Neural progenitor cell (in vitro differentiated cells): ENCODE results near the gene LPO. TPM values are rescaled to one million over a fixed set of nuclear protein-coding genes. Genes with fewer than 3 reads are reported as not detected.

Experiments
- DNase-seq: peaks from one replicate; pipeline ENCODE4 v3.0.0-alpha.2; 2016; ENCODE audit warnings: low spot score
- H2AFZ ChIP-seq: fragments of 200-600 bp; sonication (generic); replicated peaks from 2 replicates; pipeline ENCODE4 v1.6.1; 2016; ENCODE audit warnings: antibody characterized with exemption
- H3F3A ChIP-seq: fragments of 200-600 bp; sonication (generic); 2 replicates; pipeline ENCODE4 v1.6.1; 2016; ENCODE audit warnings: antibody characterized with exemption, low read depth
- H3K27ac ChIP-seq: fragments of 200-600 bp; sonication (generic); 2 replicates; pipeline ENCODE4 v1.5.1; 2016; ENCODE audit warnings: mild to moderate bottlenecking
- H3K27me3 ChIP-seq: fragments of 200-600 bp; sonication (generic); 2 replicates; pipeline ENCODE4 v1.6.1; 2016; ENCODE audit warnings: mild to moderate bottlenecking, moderate library complexity
- H3K36me3 ChIP-seq: fragments of 200-600 bp; sonication (generic); 2 replicates; pipeline ENCODE4 v1.5.1; 2016
- H3K4me1 ChIP-seq: fragments of 200-600 bp; sonication (generic); 2 replicates; pipeline ENCODE4 v1.6.1; 2016; ENCODE audit warnings: mixed run types
- H3K4me2 ChIP-seq: fragments of 200-600 bp; sonication (generic); 2 replicates; pipeline ENCODE4 v1.6.1; 2016
- H3K4me3 ChIP-seq: fragments of 200-600 bp; sonication (generic); 2 replicates; pipeline ENCODE4 v1.5.1; 2016
- H3K79me2 ChIP-seq: fragments of 200-600 bp; sonication (generic); 2 replicates; pipeline ENCODE4 v1.6.1; 2016; ENCODE audit warnings: low read depth
- H3K9ac ChIP-seq: fragments of 200-600 bp; sonication (generic); 2 replicates; pipeline ENCODE4 v1.6.1; 2016
- H3K9me3 ChIP-seq: fragments of 200-600 bp; sonication (generic); 2 replicates; pipeline ENCODE4 v1.5.1; 2016; ENCODE audit warnings: low read depth
- H4K20me1 ChIP-seq: fragments of 200-600 bp; sonication (generic); 2 replicates; pipeline ENCODE4 v1.6.1; 2016; ENCODE audit warnings: low read depth
- H3K27ac Mint-ChIP-seq: 3 replicates; pipeline ENCODE4 v1.8.0; 2021; ENCODE audit warnings: mixed read lengths
- H3K27me3 Mint-ChIP-seq: 2 replicates; pipeline ENCODE4 v1.8.0; 2022; ENCODE audit warnings: low read depth, mild to moderate bottlenecking, inconsistent platforms, moderate library complexity, mixed read lengths; ENCODE audit not compliant: insufficient read depth
- H3K36me3 Mint-ChIP-seq: 3 replicates; pipeline ENCODE4 v1.8.0; 2021; ENCODE audit warnings: mixed read lengths
- H3K4me1 Mint-ChIP-seq: 3 replicates; pipeline ENCODE4 v1.8.0; 2021; ENCODE audit warnings: mixed read lengths
- H3K4me3 Mint-ChIP-seq: 3 replicates; pipeline ENCODE4 v1.8.0; 2021; ENCODE audit warnings: mild to moderate bottlenecking, moderate library complexity, mixed read lengths
- H3K9me3 Mint-ChIP-seq: 3 replicates; pipeline ENCODE4 v1.8.0; 2020; ENCODE audit warnings: mixed read lengths
- EZH2 ChIP-seq: fragments of 200-600 bp; sonication (generic); IDR thresholded peaks from 2 replicates; pipeline ENCODE4 v1.6.1; 2017; ENCODE audit warnings: antibody characterized with exemption, mild to moderate bottlenecking, moderate library complexity
- EZH2phosphoT487 ChIP-seq: fragments of 200-600 bp; sonication (generic); IDR thresholded peaks from 2 replicates; pipeline ENCODE4 v1.6.1; 2017; ENCODE audit warnings: antibody characterized with exemption
- total RNA-seq: library from RNA; depleted of rRNA; stranded (reverse); fragments of >200 nt; gene quantifications from 2 replicates; pipeline ENCODE4 v1.2.3, GENCODE V29; 2015; ENCODE audit warnings: low replicate concordance
- TF ChIP-seq, protein P1 (sequence below): fragments of 200-600 bp; sonication (generic); IDR thresholded peaks from 2 replicates; pipeline ENCODE4 v1.5.1; 2017; ENCODE audit warnings: antibody characterized with exemption, mild to moderate bottlenecking

The LPO gene
- total RNA-seq, 1 donor from 2014 or later: not detected

DNA sequence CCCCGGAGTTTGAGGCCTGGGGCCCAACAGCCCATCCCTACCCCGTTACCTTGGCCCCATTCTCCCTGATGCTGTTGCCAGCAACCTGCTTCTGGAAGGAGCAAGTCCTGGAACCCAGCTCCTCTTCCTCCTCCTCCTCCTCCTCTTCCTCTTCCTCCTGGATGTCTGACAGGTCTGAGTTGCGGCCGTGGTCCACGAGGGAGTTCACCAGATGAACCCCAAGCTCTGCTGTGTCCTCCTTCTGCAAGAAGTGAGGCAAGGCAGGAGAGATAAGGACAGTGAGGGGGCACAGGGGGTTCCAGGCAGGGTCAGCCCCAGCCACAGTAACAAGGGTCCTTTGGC lies 71.5 kb downstream of the LPO start:
- peak overlapping the region; percentile 68 for H3K27ac Mint-ChIP-seq
- H3K36me3 ChIP-seq: no peaks in the 10 kb centered on the region
- H2AFZ ChIP-seq: no peak overlapping the region
- no peak for DNase-seq
- no peak overlapping the region for H3K4me3 Mint-ChIP-seq
- H3K4me1 Mint-ChIP-seq: peaks cover 35% of the 10 kb centered on the region
- no peaks in the 10 kb centered on the region for H3K9me3 Mint-ChIP-seq
- H3K9me3 ChIP-seq: no peaks in the 10 kb centered on the region
- no peak overlapping the region for H3K27ac ChIP-seq
- H3K4me1 ChIP-seq: no peaks in the 10 kb centered on the region
- H3K79me2 ChIP-seq: no peaks in the 10 kb centered on the region
- H3K9ac ChIP-seq: no peak overlapping the region
- peaks cover 2% of the 10 kb centered on the region for H3K36me3 Mint-ChIP-seq
- H3K4me2 ChIP-seq: no peak overlapping the region
- TF ChIP-seq, protein P1, sequence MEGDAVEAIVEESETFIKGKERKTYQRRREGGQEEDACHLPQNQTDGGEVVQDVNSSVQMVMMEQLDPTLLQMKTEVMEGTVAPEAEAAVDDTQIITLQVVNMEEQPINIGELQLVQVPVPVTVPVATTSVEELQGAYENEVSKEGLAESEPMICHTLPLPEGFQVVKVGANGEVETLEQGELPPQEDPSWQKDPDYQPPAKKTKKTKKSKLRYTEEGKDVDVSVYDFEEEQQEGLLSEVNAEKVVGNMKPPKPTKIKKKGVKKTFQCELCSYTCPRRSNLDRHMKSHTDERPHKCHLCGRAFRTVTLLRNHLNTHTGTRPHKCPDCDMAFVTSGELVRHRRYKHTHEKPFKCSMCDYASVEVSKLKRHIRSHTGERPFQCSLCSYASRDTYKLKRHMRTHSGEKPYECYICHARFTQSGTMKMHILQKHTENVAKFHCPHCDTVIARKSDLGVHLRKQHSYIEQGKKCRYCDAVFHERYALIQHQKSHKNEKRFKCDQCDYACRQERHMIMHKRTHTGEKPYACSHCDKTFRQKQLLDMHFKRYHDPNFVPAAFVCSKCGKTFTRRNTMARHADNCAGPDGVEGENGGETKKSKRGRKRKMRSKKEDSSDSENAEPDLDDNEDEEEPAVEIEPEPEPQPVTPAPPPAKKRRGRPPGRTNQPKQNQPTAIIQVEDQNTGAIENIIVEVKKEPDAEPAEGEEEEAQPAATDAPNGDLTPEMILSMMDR: no peak
- TF ChIP-seq EZH2 (no peak), EZH2phosphoT487 (no peak)
- no peaks in the 10 kb centered on the region for H4K20me1 ChIP-seq
- no peaks in the 10 kb centered on the region for H3F3A ChIP-seq
- peaks cover 19% of the 10 kb centered on the region for H3K27me3 Mint-ChIP-seq
- no peaks in the 10 kb centered on the region for H3K27me3 ChIP-seq
- no peak overlapping the region for H3K4me3 ChIP-seq

DNA sequence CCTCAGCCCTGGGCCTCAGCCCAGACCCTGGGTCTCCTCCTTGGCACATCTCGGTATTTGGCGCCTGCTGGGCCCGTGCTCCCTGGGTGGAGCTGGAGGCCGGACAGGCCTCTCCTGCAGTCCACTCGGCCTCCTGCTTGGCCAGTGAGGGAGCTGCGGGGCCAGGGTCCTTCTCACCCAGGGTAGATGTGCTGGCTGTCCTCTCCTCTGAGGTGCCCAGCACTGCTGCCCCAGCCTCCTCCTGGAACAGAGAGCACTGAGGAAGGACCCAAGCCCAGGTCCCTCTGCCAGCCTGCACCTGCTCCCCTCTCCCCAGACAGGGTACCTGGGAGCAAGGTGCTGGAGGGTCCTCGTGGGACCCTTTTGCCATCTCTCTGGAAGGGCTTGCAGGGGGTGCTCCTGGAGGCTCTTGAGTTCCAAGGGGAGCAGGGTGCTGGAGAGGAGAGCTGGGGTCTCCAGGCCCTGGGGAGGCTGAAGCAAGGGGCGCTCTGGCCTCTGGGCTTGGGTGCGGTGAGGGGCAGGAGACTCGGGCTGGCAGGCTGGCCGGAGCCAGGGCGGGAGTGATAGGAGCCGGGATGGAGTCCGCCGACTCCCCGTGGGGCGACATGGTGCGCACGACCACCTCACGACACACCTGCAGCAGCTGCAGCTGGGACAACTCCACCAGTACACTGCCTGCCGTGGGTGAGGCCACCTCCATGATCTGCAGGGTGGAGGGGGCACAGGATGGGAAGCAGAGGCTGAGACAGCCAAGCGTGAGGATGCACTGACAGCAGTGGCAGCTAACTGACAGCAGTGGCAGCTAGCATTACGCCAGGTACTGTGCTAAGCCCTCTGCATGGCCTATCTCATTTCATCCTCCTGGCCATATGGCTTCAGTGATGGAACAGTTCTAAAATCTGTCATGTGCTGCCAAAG lies 72.4 kb downstream of the LPO start:
- Mint-ChIP-seq H3K4me3 (no peak overlapping the region), H3K9me3 (no peaks in the 10 kb centered on the region), H3K36me3 (peaks cover 5% of the 10 kb centered on the region), H3K27me3 (peaks cover 26% of the 10 kb centered on the region), H3K4me1 (peaks cover 42% of the 10 kb centered on the region), H3K27ac (no peak overlapping the region)
- Histone ChIP-seq H3K4me3 (no peak overlapping the region), H3K4me2 (no peak overlapping the region), H3K9me3 (no peaks in the 10 kb centered on the region), H3K36me3 (no peaks in the 10 kb centered on the region), H4K20me1 (no peaks in the 10 kb centered on the region), H3K27me3 (no peaks in the 10 kb centered on the region), H3K4me1 (no peaks in the 10 kb centered on the region), H3F3A (no peaks in the 10 kb centered on the region), H3K27ac (no peak overlapping the region), H2AFZ (no peak overlapping the region), H3K79me2 (no peaks in the 10 kb centered on the region), H3K9ac (no peak overlapping the region)
- TF ChIP-seq EZH2 (no peak), EZH2phosphoT487 (no peak)
- TF ChIP-seq, protein P1: no peak
- DNase-seq: no peak

DNA sequence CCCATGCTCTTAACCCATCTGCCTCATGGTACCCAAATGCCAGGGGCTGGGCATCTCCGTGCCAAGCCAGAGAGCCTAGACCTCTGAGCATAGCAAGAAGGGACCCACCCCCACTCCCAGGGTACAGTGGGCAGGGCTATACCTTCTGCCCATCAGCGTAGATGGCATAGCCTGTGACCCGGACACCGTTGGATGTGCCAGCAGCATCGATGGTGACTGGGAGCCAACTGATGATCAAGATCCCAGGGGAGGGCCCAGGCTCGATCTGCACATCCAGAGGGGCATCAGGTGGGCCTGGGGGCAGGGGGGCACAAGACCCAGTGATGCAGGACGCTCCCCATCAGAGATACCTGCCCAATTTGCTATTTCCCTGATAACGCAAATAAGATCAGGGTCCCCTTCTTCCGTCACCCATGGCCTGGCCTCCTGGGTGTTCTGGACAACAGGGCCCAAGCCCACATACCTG lies 73.1 kb downstream of the LPO start:
- Mint-ChIP-seq H3K4me3 (no peak overlapping the region), H3K27me3 (peaks cover 26% of the 10 kb centered on the region), H3K4me1 (peaks cover 42% of the 10 kb centered on the region), H3K36me3 (peaks cover 5% of the 10 kb centered on the region), H3K9me3 (no peaks in the 10 kb centered on the region), H3K27ac (no peak overlapping the region)
- no peaks in the 10 kb centered on the region for H4K20me1 ChIP-seq
- H3K4me2 ChIP-seq: no peak overlapping the region
- H3K79me2 ChIP-seq: no peaks in the 10 kb centered on the region
- H3F3A ChIP-seq: no peaks in the 10 kb centered on the region
- no peak overlapping the region for H2AFZ ChIP-seq
- DNase-seq: no peak
- H3K9ac ChIP-seq: no peak overlapping the region
- H3K36me3 ChIP-seq: no peaks in the 10 kb centered on the region
- no peaks in the 10 kb centered on the region for H3K27me3 ChIP-seq
- TF ChIP-seq EZH2phosphoT487 (no peak), EZH2 (no peak)
- TF ChIP-seq, protein P1: no peak
- H3K27ac ChIP-seq: no peak overlapping the region
- H3K9me3 ChIP-seq: no peaks in the 10 kb centered on the region
- H3K4me3 ChIP-seq: no peak overlapping the region
- no peaks in the 10 kb centered on the region for H3K4me1 ChIP-seq
